Gastrocnemius medialis (tissue), 4 donors: ENCODE measurements around the gene PDE4C.
"Not testable (repeated sequence)": the region's sequence is repeated elsewhere in the genome, so short reads cannot be mapped to it uniquely, and the experiment has no call there.

Experiments used
- POLR2A ChIP-seq, 2 donors: fragments of 450-650 bp; IDR thresholded peaks; one replicate each; pipeline ENCODE4 v1.6.1; 2017; ENCODE audit warnings: antibody characterized with exemption in 2 of 2, mild to moderate bottlenecking in 2 of 2, moderate library complexity in 2 of 2
- TF ChIP-seq, protein P1 (sequence below), 5 experiments: fragments of 450-650 bp in 3 of 5; fragments of 200-600 bp in 2 of 5; sonication (generic) in 2 of 5; IDR thresholded peaks in 4 of 5; conservative IDR thresholded peaks in 1 of 5; 1 replicate in 4 of 5; 2 replicates in 1 of 5; pipeline ENCODE4 v1.5.1; 2016 to 2019; ENCODE audit warnings: antibody characterized with exemption in 5 of 5, mild to moderate bottlenecking in 3 of 5, moderate library complexity in 3 of 5

GRCh38 chr19:18209912-18210311, 16.3 kb downstream of the PDE4C start:
- TF ChIP-seq, protein P1, sequence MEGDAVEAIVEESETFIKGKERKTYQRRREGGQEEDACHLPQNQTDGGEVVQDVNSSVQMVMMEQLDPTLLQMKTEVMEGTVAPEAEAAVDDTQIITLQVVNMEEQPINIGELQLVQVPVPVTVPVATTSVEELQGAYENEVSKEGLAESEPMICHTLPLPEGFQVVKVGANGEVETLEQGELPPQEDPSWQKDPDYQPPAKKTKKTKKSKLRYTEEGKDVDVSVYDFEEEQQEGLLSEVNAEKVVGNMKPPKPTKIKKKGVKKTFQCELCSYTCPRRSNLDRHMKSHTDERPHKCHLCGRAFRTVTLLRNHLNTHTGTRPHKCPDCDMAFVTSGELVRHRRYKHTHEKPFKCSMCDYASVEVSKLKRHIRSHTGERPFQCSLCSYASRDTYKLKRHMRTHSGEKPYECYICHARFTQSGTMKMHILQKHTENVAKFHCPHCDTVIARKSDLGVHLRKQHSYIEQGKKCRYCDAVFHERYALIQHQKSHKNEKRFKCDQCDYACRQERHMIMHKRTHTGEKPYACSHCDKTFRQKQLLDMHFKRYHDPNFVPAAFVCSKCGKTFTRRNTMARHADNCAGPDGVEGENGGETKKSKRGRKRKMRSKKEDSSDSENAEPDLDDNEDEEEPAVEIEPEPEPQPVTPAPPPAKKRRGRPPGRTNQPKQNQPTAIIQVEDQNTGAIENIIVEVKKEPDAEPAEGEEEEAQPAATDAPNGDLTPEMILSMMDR (IDR thresholded peaks at IDR 0.05 in 4 of 5, conservative IDR thresholded peaks at IDR 0.05 in 1 of 5) = not testable (repeated sequence)
- not testable (repeated sequence) for TF ChIP-seq POLR2A (IDR thresholded peaks at IDR 0.05)
